SK-N-SH treated with all-trans-retinoic acid at 6 μM for 48 hours (cell line): ENCODE results near the gene TRIM33.

Experiments used
- ATAC-seq: fragments of 200-7000 bp; cut with Tn5 transposase; 3 replicates; pipeline ENCODE4 v1.9.1; 2020; ENCODE audit warnings: mild to moderate bottlenecking, moderate library complexity
- ARNTL ChIP-seq: fragments of 450-650 bp; formaldehyde crosslinking; IDR thresholded peaks from 2 replicates; pipeline ENCODE4 v1.5.0; 2020; ENCODE audit warnings: low read depth, mild to moderate bottlenecking, moderate library complexity, borderline replicate concordance
- BACH2 ChIP-seq: fragments of 250-450 bp; sonication (Bioruptor Pico); IDR thresholded peaks from 2 replicates; pipeline ENCODE4 v1.9.0; 2021; ENCODE audit warnings: mild to moderate bottlenecking, borderline replicate concordance
- CREB5 ChIP-seq: fragments of 250-450 bp; sonication (Bioruptor Pico); IDR thresholded peaks from 2 replicates; pipeline ENCODE4 v1.5.1; 2020; ENCODE audit warnings: low read depth, mild to moderate bottlenecking, moderate library complexity
- CSDC2 ChIP-seq: fragments of 250-450 bp; sonication (Bioruptor Pico); IDR thresholded peaks from 2 replicates; pipeline ENCODE4 v1.5.0; 2020; ENCODE audit warnings: mild to moderate bottlenecking, moderate library complexity
- ESRRG ChIP-seq: fragments of 250-450 bp; sonication (Bioruptor Pico); IDR thresholded peaks from 2 replicates; pipeline ENCODE4 v1.6.1; 2021; ENCODE audit warnings: mild to moderate bottlenecking
- GLIS3 ChIP-seq: fragments of 250-450 bp; sonication (Bioruptor Pico); IDR thresholded peaks from 2 replicates; pipeline ENCODE4 v1.5.0; 2020; ENCODE audit warnings: mild to moderate bottlenecking, moderate library complexity
- ISL1 ChIP-seq: fragments of 250-450 bp; sonication (Bioruptor Pico); IDR thresholded peaks from 2 replicates; pipeline ENCODE4 v2.1.2; 2022; ENCODE audit warnings: mild to moderate bottlenecking, moderate library complexity
- OSR1 ChIP-seq: fragments of 250-450 bp; sonication (Bioruptor Pico); IDR thresholded peaks from 2 replicates; pipeline ENCODE4 v1.8.0; 2022; ENCODE audit warnings: moderate library complexity, mild to moderate bottlenecking, inconsistent platforms
- PATZ1 ChIP-seq: fragments of 250-450 bp; sonication (Bioruptor Pico); IDR thresholded peaks from 2 replicates; pipeline ENCODE4 v1.8.0; 2020; ENCODE audit warnings: mild to moderate bottlenecking, moderate library complexity, borderline replicate concordance
- POU6F1 ChIP-seq: fragments of 250-450 bp; sonication (Bioruptor Pico); IDR thresholded peaks from 2 replicates; pipeline ENCODE4 v1.8.0; 2021; ENCODE audit warnings: low read depth, mild to moderate bottlenecking, moderate library complexity, borderline replicate concordance
- PPARA ChIP-seq: fragments of 250-450 bp; sonication (Bioruptor Pico); IDR thresholded peaks from 2 replicates; pipeline ENCODE4 v1.5.0; 2020; ENCODE audit warnings: mild to moderate bottlenecking, borderline replicate concordance
- RARB ChIP-seq: fragments of 250-450 bp; sonication (Bioruptor Pico); IDR thresholded peaks from 2 replicates; pipeline ENCODE4 v1.8.0; 2021; ENCODE audit warnings: mild to moderate bottlenecking, moderate library complexity
- SNAI2 ChIP-seq: fragments of 250-450 bp; sonication (Bioruptor Pico); IDR thresholded peaks from 2 replicates; pipeline ENCODE4 v1.5.0; 2020; ENCODE audit warnings: mild to moderate bottlenecking, moderate library complexity
- TCF4 ChIP-seq: fragments of 250-450 bp; sonication (Bioruptor Pico); IDR thresholded peaks from 2 replicates; pipeline ENCODE4 v1.8.0; 2021; ENCODE audit warnings: mild to moderate bottlenecking, moderate library complexity, borderline replicate concordance
- TOX ChIP-seq: fragments of 250-450 bp; sonication (Bioruptor Pico); IDR thresholded peaks from 2 replicates; pipeline ENCODE4 v1.8.0; 2021; ENCODE audit warnings: mild to moderate bottlenecking, moderate library complexity, borderline replicate concordance
- TSHZ2 ChIP-seq: fragments of 250-450 bp; sonication (Bioruptor Pico); IDR thresholded peaks from 2 replicates; pipeline ENCODE4 v1.5.0; 2020; ENCODE audit warnings: mild to moderate bottlenecking, moderate library complexity
- ZC3H10 ChIP-seq: fragments of 250-450 bp; sonication (Bioruptor Pico); IDR thresholded peaks from 2 replicates; pipeline ENCODE4 v1.5.1; 2021; ENCODE audit warnings: mild to moderate bottlenecking, moderate library complexity
- ZFP3 ChIP-seq: fragments of 250-450 bp; sonication (Bioruptor Pico); IDR thresholded peaks from 2 replicates; pipeline ENCODE4 v1.5.0; 2020; ENCODE audit warnings: mild to moderate bottlenecking, moderate library complexity
- ZFP30 ChIP-seq: fragments of 450-650 bp; formaldehyde crosslinking; IDR thresholded peaks from 2 replicates; pipeline ENCODE4 v1.5.0; 2022; ENCODE audit warnings: mild to moderate bottlenecking, moderate library complexity
- ZNF565 ChIP-seq: fragments of 450-650 bp; formaldehyde crosslinking; conservative IDR thresholded peaks from 2 replicates; pipeline ENCODE4 v1.5.0; 2020; ENCODE audit warnings: low read depth, mild to moderate bottlenecking, moderate library complexity
- ZNF70 ChIP-seq: fragments of 450-650 bp; formaldehyde crosslinking; IDR thresholded peaks from 2 replicates; pipeline ENCODE4 v1.5.0; 2020; ENCODE audit warnings: mild to moderate bottlenecking, moderate library complexity
- ZNF8 ChIP-seq: fragments of 450-650 bp; formaldehyde crosslinking; IDR thresholded peaks from 2 replicates; pipeline ENCODE4 v1.5.0; 2020; ENCODE audit warnings: mild to moderate bottlenecking, moderate library complexity

The TRIM33 gene

GRCh38 chr1:114346480-114347029 lies 164.4 kb downstream of the TRIM33 start:
- TF ChIP-seq ZFP3 (CRISPR knock-in tag) (no peak), ZNF565 (CRISPR knock-in tag) (no peak), SNAI2 (no peak), ZC3H10 (no peak), ZNF8 (CRISPR knock-in tag) (no peak), TOX (CRISPR knock-in tag) (no peak), TCF4 (CRISPR knock-in tag) (no peak), ISL1 (CRISPR knock-in tag) (no peak), CSDC2 (CRISPR knock-in tag) (no peak), CREB5 (CRISPR knock-in tag) (no peak), TSHZ2 (no peak), ZNF70 (CRISPR knock-in tag) (no peak), ZFP30 (CRISPR knock-in tag) (no peak), PATZ1 (CRISPR knock-in tag) (no peak), PPARA (CRISPR knock-in tag) (no peak), POU6F1 (CRISPR knock-in tag) (no peak), GLIS3 (no peak), RARB (CRISPR knock-in tag) (no peak), ESRRG (CRISPR knock-in tag) (no peak)
- peak; percentile 100 for ATAC-seq

GRCh38 chr1:114345930-114346479 lies 165.0 kb downstream of the TRIM33 start:
- ATAC-seq: peak; percentile 80
- TF ChIP-seq BACH2 (CRISPR knock-in tag) (no peak), ARNTL (CRISPR knock-in tag) (no peak), POU6F1 (CRISPR knock-in tag) (no peak), SNAI2 (no peak), ZFP30 (CRISPR knock-in tag) (no peak), ESRRG (CRISPR knock-in tag) (no peak), ZNF565 (CRISPR knock-in tag) (no peak), ZFP3 (CRISPR knock-in tag) (no peak), CREB5 (CRISPR knock-in tag) (no peak), ISL1 (CRISPR knock-in tag) (no peak), GLIS3 (no peak), ZNF8 (CRISPR knock-in tag) (no peak), PPARA (CRISPR knock-in tag) (no peak), PATZ1 (CRISPR knock-in tag) (no peak), RARB (CRISPR knock-in tag) (no peak), TCF4 (CRISPR knock-in tag) (no peak), ZNF70 (CRISPR knock-in tag) (no peak), CSDC2 (CRISPR knock-in tag) (no peak), TOX (CRISPR knock-in tag) (no peak), OSR1 (no peak)
- TF ChIP-seq, all 23 proteins: peak for 0
